Aorta (tissue), 5 donors: ENCODE results near the gene P2RX6. TPM values are rescaled to one million over a fixed set of nuclear protein-coding genes. Genes with fewer than 3 reads are reported as not detected.
"Not testable (repeated sequence)": the region's sequence is repeated elsewhere in the genome, so short reads cannot be mapped to it uniquely, and the experiment has no call there.

Experiments used
- ATAC-seq: fragments of 200-7000 bp; cut with Tn5 transposase; one replicate; pipeline ENCODE4 v1.9.1; 2022; ENCODE audit warnings: moderate library complexity; ENCODE audit not compliant: low FRiP score
- DNase-seq, 2 donors: peaks; one replicate each; pipeline ENCODE4 v3.0.0-alpha.2; 2020
- H3K27ac ChIP-seq, 2 donors: one replicate each; pipeline ENCODE4 v1.5.1; 2013; ENCODE audit warnings: low read length in 2 of 2, mild to moderate bottlenecking in 2 of 2, moderate library complexity in 2 of 2, control low read depth in 1 of 2, inconsistent platforms in 1 of 2, low read depth in 1 of 2
- H3K27me3 ChIP-seq, 2 donors: one replicate each; pipeline ENCODE4 v1.6.1; 2013; ENCODE audit warnings: control low read depth in 1 of 2, low read length in 1 of 2, mild to moderate bottlenecking in 1 of 2, moderate library complexity in 1 of 2; ENCODE audit not compliant: insufficient read depth in 2 of 2, control insufficient read depth in 1 of 2
- H3K36me3 ChIP-seq, 2 donors: one replicate each; pipeline ENCODE4 v1.6.1; 2013; ENCODE audit warnings: control low read depth in 1 of 2, low read length in 1 of 2, mild to moderate bottlenecking in 1 of 2; ENCODE audit not compliant: insufficient read depth in 2 of 2, control insufficient read depth in 1 of 2
- H3K4me1 ChIP-seq, 2 donors: one replicate each; pipeline ENCODE4 v1.6.1; 2013; ENCODE audit warnings: low read length in 2 of 2, control low read depth in 1 of 2, mild to moderate bottlenecking in 1 of 2, moderate library complexity in 1 of 2; ENCODE audit not compliant: insufficient read depth in 2 of 2, control insufficient read depth in 1 of 2
- H3K4me3 ChIP-seq, 2 donors: one replicate each; pipeline ENCODE4 v1.5.1; 2013; ENCODE audit warnings: low read length in 2 of 2, control low read depth in 1 of 2, mild to moderate bottlenecking in 1 of 2
- H3K9me3 ChIP-seq: one replicate; pipeline ENCODE4 v1.6.1; 2013; ENCODE audit warnings: mild to moderate bottlenecking, low read length; ENCODE audit not compliant: control insufficient read depth
- WGBS, 2 donors: extraction: QIAGEN DNeasy Blood & Tissue Kit; methylation state at CpG; one replicate each; pipeline ENCODE4 v1.1.7; 2013; 5-methylcytosine and 5-hydroxymethylcytosine counted together
- intact Hi-C, 2 donors: fragments of 100-400 bp; cut with DNase I; formaldehyde crosslinking; loops; one replicate each; pipeline versions ENCODE4 v1.14.2 to v1.15.0; 2022
- long read RNA-seq, 2 donors: library from polyadenylated mRNA; unstranded; transcript quantifications; one replicate each; pipeline ENCODE4 v2.0.0, GENCODE V29; 2020 to 2021
- polyA plus RNA-seq, 2 donors: library from polyadenylated mRNA; stranded (reverse); fragments of 200-250 nt; gene quantifications; one replicate each; pipeline ENCODE4 v1.2.3, GENCODE V29; 2013
- total RNA-seq, 2 donors: library from RNA; stranded (reverse); fragmentation: NEBNext Ultra II Directional; extraction: Animal tissue kit (Norgen Biotek cat#: 25700); gene quantifications; one replicate each; pipeline ENCODE4 v1.2.1, GENCODE V29; 2021
- donor health status: healthy with polysubstance abuse.
- donor health status: Bipolar disorder and iron deficiency.
- donor health status: DM: no; HTN: no; CAD: no.
- donor health status: DM: no; HTN: no; CAD: no.
- donor health status: DM: yes; HTN: yes; CAD: no.

The P2RX6 gene
- total RNA-seq (under 1 TPM; 0.26 to 0.72 TPM), polyA plus RNA-seq (1 to 10 TPM in 1 of 2 donors, under 1 TPM in 1; 0.13 to 1.1 TPM)
- long read RNA-seq, donor 1, partial matches to known transcripts: 0 of 1 reads
- long read RNA-seq, donor 1, other reads (novel, unspliced or antisense): 1 of 1 reads
- long read RNA-seq, donor 2, partial matches to known transcripts: 2 of 2 reads
- long read RNA-seq, donor 2, other reads (novel, unspliced or antisense): 0 of 2 reads

DNA sequence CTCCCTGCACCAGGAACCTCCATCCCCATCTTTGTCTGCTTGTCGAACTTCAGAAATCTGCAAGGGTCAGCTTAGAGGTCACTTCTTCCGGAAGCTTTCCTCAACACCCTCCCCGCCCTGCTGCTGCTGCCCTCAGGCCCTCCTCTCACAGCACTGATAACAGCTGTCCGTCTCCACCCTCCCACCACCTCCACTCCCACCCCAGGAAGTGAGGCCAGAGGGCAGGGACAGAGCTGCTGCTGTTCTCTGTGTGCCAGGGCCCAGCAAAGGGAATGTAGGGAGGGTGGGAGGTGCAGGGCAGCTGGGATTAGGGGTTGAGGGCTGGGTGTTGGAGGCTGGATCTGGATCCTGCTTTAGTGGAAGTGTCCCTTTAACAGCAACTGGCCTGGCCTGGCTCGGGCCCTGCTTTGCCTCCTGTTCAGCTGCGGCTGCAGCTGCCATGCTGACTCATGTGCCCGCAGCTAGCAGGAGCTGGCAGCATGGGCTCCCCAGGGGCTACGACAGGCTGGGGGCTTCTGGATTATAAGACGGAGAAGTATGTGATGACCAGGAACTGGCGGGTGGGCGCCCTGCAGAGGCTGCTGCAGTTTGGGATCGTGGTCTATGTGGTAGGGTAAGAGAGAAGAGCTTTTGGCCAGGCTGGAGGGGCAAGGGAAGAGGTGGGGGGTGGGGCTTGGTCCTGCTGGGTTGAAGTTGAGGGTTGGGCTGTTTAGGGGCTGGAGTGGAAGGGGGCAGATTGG, at the start of gene P2RX6:
TSS of gene P2RX6 (plus strand) at position 440 of the 740 bp plus-strand sequence. CDS start at position 450, 10 bp downstream.
- no peak within 1 kb of the TSS for H3K4me3 ChIP-seq
- H3K27me3 ChIP-seq: no peaks in the 10 kb centered on the region
- H3K36me3 ChIP-seq: no peaks in the 10 kb centered on the region
- DNase-seq (peak in 1 of 2 donors; percentile 72), ATAC-seq (peak; percentile 43)
- H3K27ac ChIP-seq: no peak within 1 kb of the TSS
- H3K9me3 ChIP-seq: no peaks in the 10 kb centered on the region
- intact Hi-C loops: no loop called here
- no peaks in the 10 kb centered on the region for H3K4me1 ChIP-seq
- WGBS, 2 donors: 7% methylated on average over 12 of the region's 12 CpGs

DNA sequence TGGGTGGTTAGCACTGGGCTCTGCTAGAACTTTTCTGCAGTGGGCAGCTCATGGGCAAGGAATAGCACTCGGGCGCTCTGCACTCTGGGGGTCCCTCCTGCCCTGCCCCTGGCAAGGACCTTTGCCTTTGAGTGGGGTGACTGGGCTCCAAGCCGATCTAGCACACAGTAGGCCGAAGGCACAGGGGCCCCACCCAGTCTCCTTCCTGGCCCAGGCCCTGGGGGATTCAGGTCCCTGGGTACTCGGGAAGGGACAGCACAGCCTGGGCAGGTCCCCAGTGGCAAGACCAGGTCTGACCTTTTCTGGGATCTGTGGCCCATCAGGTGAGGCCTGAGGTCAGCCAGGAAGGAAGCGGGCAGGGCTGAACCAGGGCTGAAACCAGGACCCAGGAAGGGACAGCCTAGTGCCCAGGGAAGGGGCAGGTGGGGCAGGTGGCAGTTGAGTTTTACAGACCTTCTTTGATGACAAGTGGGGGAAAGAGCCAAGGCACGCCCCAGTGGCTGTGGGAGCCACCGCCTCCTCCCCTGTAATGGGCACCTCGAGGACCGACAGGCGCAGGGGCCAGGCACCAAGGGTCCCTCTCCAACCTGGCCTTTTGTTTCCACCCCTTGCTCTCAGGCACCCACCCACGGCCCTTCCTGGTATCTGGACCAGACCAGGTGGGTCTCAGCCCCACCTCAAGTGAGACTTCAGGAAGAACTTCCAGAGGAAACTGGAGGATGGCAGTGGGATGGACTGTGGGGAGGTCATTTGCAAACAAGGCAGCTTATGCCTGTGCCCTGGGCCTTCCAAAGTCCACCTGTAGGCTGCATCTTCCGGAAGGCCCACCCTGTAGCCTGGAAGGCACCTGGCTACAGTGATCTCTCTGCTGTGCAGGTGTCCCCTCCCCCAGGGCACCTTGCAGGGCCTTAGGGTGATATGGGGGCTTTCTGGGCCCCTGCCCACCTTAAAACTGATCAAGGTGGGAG, 48.8 kb upstream of the P2RX6 start:
- Histone ChIP-seq H3K27ac (no peak overlapping the region), H3K4me1 (no peaks in the 10 kb centered on the region), H3K9me3 (no peaks in the 10 kb centered on the region), H3K27me3 (no peaks in the 10 kb centered on the region), H3K36me3 (no peaks in the 10 kb centered on the region), H3K4me3 (no peak overlapping the region)
- intact Hi-C loops: no loop called here
- 87% methylated on average over 12 to 13 of the region's 13 CpGs for WGBS, 2 donors
- no peak for DNase-seq
- no peak for ATAC-seq

DNA sequence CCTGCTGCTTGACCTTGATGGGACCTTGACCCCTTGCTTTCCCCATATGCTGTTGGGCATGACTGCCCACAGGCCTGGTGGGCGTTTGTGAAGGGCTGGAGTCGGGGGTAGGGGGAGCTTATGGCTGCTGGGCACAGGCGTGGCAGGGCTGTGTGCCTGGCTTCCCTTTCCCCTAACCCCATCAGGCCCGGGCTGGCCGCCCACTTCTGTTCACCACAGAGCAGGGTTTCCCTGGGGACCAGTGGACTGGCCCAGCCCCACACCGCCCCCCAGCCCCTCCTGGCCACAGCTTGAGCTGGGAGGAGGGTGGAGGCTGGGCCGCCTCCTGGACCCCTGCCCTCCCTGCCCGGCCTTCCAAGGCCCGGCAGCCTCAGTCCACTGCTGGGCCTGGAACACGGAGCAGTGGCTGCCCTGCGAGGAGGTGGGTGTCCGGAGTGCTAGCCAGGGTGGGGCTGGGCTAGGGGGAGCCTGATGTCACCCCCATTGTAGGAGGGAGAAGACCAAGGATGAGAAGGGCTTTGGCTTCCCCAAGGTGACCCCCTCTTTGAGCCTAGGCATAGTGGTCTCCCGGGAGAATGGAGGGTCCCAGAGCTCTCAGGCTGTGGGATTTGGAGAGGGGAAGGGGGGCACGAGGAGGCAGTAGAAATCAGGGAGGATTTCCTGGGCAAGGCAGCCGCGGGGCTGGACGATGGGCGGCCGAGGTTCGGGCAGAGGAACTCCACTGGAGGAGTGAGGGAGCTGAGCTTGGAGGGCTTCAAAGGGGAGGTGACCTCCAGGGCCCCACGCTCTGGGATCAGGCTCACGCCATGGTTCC, 47.9 kb upstream of the P2RX6 start, which contains the start of gene AIFM3:
TSS of gene AIFM3 (plus strand) at position 373 of the 814 bp plus-strand sequence. CDS start 690 bp downstream, outside the sequence.
- Histone ChIP-seq H3K4me1 (no peaks in the 10 kb centered on the region), H3K27me3 (no peaks in the 10 kb centered on the region), H3K36me3 (no peaks in the 10 kb centered on the region), H3K4me3 (no peak within 1 kb of the TSS), H3K9me3 (no peaks in the 10 kb centered on the region), H3K27ac (no peak within 1 kb of the TSS)
- DNase-seq (no peak), ATAC-seq (no peak)
- WGBS, 2 donors: 60 to 64% methylated on average over 19 to 22 of the region's 22 CpGs
- intact Hi-C loops: no loop called here

DNA sequence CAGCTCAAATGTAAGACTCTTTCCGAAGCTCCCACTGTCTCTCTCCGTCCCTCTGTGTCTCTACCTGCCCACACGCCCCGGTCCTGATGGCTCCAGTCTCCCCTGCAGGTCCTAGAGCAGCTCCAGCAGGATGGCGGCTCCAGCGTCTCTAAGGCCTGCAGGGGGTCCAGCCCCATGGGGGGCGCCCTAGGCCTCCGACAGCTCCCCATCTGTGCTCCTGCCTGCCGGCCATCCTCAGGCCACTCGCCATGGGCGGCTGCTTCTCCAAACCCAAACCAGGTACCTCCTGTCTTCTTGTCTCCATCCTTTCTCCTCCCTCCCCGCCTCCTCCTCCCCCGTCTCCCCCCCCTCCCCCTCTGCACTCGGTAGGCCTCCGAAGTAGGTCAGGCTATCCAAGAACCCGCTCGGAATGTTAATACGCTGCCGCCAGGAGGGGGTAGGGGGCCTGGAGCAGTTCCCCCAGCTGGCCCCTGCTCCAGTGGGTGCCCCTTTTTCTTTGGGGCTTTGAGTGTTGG, 47.2 kb upstream of the P2RX6 start:
- no peak overlapping the region for H3K4me3 ChIP-seq
- H3K27me3 ChIP-seq: no peaks in the 10 kb centered on the region
- WGBS, 2 donors: 65 to 73% methylated on average over 18 to 19 of the region's 19 CpGs
- intact Hi-C loops: no loop called here
- H3K9me3 ChIP-seq: no peaks in the 10 kb centered on the region
- H3K36me3 ChIP-seq: no peaks in the 10 kb centered on the region
- H3K4me1 ChIP-seq: no peaks in the 10 kb centered on the region
- H3K27ac ChIP-seq: no peak overlapping the region
- DNase-seq (no peak), ATAC-seq (no peak)

DNA sequence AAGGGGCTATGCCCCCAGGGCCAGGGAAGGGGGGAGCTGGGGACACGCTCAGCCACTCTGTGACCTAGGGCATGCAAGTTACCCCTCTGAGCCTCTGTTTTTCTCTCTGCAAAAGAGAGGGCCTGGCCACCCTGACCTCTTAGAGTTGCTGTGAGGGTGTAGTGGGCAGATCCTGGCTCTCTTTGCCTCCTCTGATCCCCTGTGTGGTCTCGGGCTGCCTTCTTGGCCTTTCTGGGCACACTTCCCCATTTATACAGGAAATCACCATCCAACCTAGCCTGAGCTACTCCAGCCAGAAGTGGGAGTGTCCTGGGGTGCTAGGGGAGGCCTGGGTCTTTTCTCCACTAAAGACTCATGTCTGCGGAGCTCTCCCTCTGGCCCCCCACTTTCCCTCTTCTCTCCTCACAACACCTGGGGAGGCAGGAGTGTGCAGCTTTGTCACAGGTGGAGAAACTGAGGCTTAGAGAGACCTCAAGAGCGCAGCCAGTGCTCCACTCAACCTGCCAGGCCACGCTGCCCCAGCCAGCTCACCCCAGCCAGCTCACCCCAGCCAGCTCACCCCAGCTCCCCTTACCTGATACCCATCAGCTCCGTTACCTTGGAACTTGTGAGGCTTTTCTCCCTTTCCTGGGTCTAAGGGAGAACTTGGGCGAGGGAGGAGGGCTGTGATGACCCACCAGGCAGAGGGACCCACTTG, 46.5 kb upstream of the P2RX6 start:
- Histone ChIP-seq H3K4me1 (no peaks in the 10 kb centered on the region), H3K36me3 (no peaks in the 10 kb centered on the region), H3K27me3 (no peaks in the 10 kb centered on the region), H3K4me3 (no peak overlapping the region), H3K9me3 (no peaks in the 10 kb centered on the region), H3K27ac (no peak overlapping the region)
- ATAC-seq: no peak
- DNase-seq: no peak
- intact Hi-C loops: no loop called here
- 94 to 95% methylated on average over 7 of the region's 7 CpGs for WGBS, 2 donors

DNA sequence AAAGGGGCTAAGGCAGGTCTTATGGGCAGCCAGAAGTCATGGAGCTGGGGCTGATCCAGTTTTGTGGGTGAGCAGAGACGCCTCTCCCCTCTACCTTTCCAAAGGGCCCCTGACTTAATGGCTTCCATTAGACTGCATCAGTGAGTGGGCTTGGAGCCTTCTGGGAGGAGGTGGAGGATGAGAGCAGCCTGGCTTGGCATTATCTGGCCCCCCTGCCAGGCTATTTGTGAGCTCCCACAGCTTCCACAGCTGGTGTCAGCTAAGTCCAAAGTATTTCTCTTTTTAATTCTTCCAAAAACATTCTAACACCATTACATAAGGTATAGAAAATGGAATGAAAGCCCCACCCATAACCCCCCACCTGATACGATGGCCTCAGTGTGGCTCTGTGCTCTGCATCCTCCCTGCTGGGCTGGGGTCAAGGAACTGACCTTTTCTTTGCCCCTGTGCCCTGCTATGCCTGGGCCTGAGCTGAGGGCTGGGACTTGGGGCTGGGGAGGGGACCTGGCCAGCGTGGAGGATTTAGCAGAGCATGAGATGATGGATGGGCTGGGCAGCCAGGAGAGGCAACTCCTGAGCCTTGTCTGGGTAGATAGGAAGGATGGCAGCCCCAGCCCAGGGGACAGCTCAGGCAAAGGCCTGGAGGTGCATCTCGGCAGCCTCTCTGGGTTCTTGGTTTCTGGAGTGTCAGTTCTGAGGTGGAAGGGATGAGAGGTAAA, 43.9 kb upstream of the P2RX6 start:
- DNase-seq (no peak), ATAC-seq (no peak)
- Histone ChIP-seq H3K4me1 (no peaks in the 10 kb centered on the region), H3K36me3 (no peaks in the 10 kb centered on the region), H3K9me3 (no peaks in the 10 kb centered on the region), H3K27ac (no peak overlapping the region), H3K27me3 (no peaks in the 10 kb centered on the region), H3K4me3 (no peak overlapping the region)
- 56 to 63% methylated on average over 4 of the region's 4 CpGs for WGBS, 2 donors
- intact Hi-C loops: no loop called here

DNA sequence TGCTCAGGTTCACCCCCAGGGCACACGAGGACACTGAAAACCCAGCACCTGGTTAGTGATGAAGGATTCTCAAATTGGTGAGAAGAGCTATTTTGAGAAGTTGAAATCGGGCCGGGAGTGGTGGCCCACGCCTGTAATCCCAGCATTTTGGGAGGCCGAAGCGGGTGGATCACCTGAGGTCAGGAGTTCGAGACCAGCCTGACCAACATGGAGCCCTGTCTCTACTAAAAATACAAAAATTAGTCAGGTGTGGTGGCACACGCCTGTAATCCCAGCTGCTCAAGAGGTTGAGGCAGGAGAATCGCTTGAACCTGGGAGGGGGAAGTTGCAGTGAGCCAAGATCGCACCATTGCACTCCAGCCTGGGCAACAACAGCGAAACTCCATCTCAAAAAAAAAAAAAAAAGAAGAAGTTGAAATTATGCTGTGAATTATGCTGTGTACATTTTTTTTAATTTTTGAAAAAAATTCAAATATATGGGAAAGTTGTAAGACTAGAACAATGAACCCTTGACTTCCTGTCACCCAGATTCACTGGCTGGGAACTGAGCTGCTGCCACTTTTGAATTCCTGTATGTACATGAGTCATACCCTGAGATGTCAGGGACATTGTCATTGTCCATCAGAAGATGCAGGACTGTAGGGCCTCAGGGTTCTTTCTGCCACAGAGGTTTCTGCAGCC, 42.8 kb upstream of the P2RX6 start:
- H3K27ac ChIP-seq, H3K36me3 ChIP-seq, H3K9me3 ChIP-seq, H3K4me1 ChIP-seq, ATAC-seq, H3K4me3 ChIP-seq, H3K27me3 ChIP-seq, intact Hi-C loops, DNase-seq: not testable (repeated sequence)
- 90% methylated on average over 11 of the region's 11 CpGs for WGBS, 2 donors
